AG20443 (cell line): ENCODE data around the gene PANX3.

Experiments
- DNase-seq: peaks from one replicate; pipeline ENCODE4 v3.0.0; 2012; ENCODE audit warnings: low spot score, mixed read lengths

The PANX3 gene

DNA sequence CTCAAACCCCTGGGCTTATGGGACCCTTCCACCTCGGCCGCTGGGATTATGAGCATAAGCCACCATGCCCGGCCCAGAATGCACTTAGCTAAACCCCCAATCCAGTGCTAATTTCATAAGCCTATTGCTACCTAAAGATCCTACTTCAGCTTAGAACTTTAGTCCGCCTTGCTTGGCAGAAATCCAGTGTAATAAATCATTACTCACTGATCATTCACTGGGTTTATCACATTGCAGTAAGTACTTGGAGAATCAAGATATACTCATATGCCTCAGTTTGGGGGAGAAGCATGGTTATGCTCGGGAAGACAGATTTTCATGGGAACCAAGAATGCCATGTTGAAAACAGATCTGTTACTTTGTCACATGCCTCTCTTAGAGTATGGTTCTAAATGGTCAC lies 7.6 kb downstream of the PANX3 start:
- no peak for DNase-seq

DNA sequence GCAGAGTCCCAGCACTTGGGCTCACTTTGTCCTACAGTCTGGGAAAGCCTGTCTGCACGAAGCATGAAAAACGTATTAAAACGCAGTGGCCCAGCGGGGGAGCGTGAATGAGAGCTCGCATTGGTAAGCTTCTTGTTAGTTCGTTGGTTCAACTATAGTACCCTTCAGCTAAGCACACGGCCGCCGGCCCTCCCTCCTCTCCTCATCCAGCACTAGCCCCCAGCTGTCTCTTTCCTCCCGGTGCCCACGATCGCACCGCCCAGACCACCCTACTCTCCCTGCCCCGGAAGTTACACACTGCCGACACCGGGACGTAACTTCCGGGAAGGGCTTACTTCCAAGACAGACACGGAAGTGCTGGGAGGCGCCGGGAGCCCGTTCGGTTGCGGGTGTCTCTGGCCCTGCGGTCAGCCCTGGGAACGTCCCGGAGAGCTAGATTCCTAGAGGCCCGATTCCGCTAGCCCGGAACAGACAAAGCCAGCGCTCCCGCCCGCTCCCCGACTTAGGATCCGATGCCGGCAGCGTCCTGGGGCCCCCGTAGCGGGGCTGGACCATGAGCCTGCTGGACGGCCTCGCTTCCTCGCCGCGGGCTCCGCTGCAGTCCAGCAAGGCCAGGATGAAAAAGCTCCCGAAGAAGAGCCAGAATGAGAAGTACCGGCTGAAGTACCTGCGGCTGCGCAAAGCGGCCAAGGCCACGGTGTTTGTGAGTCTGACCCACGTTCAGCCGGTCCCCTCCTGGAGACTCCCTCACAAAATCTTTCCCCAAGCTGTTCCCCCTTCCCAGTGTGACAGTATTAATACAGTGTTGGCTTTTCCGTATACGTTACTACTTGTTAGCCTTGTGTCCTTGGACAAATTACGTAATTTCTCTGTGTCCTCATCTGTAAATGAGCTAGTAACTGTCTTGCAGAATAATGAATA lies 11.6 kb downstream of the PANX3 start, which contains the start of gene TBRG1:
TBRG1 (plus strand) TSS at position 334 of the 921 bp plus-strand sequence; CDS start at position 554, 220 bp downstream.
- peak; percentile 95 for DNase-seq

DNA sequence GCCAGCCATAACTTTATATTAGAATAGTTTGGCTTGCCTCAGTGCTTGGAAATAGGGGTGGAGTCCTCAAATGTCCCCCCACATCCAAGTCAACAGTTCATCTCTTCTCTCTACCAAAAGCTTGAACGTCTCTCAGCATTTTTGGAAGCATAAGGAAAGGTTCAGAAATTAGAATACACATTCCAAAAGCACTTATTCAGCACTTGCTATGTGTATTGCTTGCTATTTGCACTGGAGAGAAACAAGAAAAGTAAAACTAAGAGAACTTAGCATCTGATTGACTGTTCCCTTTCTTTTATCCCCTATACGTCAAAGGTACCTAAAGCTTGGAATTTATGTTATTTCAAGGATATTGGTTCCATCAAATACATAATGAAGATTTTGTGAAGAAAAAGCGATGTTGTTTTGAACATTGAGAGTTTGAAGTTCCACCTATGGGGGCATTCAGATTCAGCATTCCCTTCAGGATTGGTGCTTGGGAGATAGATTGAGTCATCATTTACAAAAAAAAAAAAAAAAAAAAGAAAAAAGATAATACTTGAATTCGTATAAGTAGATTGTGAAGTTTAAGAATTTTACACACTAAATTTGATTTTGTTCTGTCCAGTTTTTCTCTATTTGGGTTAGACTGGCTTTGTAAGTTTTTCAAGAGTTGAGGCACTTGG lies 12.8 kb downstream of the PANX3 start:
- peak; percentile 33 for DNase-seq

DNA sequence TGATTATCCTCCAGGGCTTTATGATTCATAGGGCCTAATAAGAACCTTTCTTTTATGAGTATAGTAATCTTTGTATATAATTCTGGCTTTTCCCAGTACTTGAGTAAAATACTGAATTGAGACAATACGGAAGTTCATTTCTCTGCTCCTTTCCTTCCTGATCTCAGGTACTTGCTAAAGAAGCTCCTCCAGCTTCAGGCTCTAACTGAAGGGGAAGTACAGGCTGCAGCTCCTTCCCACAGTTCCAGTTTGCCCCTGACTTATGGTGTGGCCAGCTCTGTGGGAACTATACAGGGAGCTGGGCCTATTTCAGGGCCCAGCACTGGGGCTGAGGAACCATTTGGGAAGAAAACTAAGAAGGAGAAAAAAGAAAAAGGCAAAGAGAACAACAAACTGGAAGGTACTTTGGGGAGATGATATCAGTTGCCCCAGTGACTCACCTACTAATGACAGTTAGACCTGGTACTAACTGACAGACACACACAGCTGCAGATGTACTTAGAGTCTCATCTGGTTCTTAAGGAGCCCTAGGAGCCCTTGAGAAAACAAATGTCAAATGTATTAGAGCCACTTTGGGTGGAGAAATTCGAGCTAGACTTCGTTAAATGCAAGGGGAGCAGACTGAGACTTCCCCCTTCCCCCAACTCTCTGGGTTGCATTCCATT lies 14.4 kb downstream of the PANX3 start:
- DNase-seq = no peak

DNA sequence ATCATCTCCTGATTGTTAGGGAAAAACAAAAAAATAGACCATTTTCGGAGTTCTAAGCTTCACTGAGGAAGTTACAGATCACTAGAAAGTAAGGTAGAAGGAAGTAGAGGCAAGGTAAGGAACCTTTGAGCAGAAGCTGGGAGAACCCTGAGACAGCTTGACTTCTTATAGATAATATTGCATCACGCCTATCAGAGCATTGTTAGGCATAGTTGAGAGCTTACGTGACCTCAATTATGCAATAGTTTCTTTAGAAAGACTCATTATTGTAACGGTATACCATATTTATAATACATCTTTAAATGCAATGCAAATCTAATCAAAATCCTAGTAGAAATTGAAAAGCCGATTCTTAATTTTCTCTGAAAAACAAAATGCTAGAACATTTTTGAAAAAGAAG lies 16.3 kb downstream of the PANX3 start:
- no peak for DNase-seq

DNA sequence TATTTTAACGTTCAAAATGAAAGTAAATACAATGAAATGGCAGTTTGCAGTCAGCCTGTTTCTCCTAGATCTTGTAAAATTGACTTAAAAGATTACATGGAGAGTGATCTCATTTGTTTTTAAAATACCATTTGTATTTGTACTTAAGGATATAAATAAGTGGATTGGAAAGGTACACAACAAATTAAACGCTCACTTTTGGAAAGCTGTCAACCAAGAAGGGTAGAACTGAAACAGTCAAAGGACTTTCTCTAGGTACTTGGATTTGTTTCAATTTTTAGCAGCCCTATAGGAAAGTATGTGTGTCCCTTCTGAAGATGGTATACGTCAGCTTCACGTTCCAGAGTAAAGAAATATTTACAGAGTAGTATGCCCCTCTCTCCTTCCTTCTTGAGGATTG lies 18.7 kb downstream of the PANX3 start:
- no peak for DNase-seq

DNA sequence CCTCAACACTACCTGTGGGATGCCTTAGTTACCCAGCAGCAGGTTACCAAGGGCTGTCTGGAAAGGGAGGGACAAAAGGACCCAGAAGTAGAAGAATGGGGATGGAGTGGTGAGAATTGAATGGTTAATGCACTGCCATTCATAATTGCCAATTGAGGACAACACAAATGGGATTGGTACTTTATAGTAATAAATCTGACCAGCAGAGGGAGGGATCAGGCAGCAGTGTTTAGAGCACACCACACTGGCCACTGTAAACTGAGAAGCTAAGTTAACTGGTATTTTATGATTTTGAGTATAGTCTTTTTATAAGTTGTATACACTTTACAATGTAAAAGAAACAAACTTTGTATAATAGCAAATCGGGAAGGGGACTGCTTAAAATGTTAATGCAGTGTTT lies 22.1 kb downstream of the PANX3 start:
- DNase-seq = peak; percentile 26

DNA sequence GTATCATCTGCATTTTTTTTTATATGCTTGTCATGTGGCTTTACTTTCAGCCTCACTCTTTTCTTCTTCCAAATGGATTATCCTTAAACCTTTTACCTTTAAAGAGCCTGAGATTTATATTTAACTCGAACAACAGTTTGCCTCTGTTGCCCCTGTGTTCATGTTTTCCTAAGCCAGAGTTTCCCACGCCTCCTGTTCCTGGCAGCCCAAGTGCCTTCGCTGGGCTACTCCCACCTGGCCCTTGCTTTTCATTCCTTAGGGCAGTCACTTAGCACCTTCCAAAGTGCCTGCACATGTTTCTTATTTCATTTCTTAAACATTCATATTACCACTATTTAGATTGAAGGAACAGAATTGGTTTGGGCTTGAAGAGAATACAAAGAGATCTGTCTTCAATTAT lies 24.7 kb downstream of the PANX3 start:
- no peak for DNase-seq

DNA sequence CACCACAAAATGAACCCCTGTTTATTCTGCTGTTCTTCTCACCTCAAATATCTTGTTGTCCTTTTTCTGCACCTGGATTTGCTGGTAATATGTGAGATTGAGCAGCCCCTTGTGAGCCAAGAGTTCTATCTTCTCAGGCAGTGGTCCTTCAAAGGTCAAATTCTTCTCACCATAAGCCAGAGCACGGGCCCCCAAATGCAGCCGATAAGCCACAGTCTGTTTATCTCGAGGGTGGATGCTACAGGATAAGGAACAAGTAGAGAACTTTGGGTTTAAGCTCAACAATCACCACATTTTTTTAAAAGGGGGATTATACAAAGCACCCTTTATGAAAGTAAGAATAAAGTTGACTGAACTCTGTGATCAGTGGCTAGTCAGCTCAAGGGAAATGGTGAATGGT lies 27.3 kb downstream of the PANX3 start:
- no peak for DNase-seq

DNA sequence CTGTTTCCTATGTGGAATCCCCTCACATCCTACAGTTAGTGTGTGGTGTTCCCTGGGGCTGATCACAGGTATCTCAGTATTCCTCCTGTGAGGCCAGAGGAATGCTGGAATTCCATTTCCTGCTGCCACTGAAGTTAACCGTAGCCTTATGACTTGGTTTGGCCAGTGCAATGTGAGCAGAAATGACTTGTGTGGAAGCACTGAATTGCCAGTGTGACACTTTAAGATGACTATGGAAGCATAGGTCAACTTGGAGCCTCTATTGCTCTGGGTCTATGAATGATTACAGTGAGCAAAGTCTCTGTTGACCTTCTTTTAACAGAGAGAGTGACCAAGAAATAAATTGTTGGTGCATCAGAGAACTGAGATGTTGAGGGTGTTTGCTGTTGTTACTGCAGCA lies 28.0 kb downstream of the PANX3 start:
- no peak for DNase-seq

DNA sequence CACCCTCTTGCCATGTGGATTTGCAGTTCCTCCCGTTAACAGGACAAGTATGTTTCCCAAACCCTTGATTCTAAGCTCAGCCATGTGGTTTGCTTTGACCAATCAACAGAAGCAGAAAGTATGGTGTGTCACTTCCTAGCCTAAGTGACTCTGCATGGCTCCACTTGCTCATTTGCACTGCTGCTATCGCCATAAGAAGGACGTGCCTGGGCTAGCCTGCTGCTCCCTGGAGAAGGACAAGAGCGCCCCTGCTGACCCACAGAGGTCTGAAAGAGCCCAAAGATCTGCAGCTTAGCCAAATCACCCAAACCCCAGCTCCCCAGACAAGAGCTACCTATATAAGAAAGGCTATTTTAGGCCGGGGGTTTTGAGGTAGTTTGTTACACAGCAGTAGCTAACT lies 29.4 kb downstream of the PANX3 start:
- DNase-seq = no peak

DNA sequence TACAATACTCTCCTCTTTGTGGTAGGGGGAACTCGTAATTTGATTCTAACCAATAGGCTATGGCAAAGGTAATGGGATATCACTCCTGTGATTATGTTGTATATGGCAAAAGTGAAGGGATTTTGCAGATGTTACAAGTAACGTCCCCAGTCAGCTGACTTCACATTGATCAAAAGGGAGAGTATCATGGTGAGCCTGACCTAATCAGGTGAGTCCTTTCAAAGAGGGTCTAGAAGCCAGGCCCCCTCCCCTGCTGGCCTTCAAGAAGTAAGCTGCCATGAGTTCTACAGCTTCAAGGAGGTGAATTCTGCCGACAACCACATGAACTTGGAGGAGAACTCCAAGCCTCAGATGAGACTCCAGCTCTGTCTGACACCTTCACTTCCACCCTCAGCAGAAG lies 31.4 kb downstream of the PANX3 start:
- no peak for DNase-seq

DNA sequence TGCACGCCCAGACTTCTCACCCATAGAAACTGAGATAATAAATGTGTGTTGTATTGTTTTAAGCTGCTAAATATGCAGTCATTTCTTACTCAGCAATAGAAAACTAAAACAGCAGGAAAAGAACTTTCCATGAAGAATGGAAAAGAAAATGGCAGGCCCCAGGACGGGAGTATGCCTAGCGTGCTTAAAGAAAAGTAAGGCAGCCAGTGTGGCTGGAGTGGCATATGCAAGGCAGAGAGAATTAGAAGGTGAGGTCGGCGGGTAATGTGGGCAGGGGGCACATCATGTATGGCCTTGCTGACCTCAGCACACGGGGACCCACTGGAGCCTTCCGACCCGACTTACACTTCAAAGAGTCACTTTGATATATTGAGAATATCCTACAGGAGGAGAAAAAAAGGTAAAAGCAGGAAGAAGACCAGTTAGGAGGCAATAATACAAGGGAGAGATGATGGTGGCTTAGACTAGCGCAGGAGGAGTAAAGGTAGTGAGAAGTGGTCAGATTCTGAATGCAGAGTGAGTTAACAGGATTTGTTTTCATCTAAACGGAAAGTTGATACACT lies 31.9 kb downstream of the PANX3 start:
- no peak for DNase-seq

DNA sequence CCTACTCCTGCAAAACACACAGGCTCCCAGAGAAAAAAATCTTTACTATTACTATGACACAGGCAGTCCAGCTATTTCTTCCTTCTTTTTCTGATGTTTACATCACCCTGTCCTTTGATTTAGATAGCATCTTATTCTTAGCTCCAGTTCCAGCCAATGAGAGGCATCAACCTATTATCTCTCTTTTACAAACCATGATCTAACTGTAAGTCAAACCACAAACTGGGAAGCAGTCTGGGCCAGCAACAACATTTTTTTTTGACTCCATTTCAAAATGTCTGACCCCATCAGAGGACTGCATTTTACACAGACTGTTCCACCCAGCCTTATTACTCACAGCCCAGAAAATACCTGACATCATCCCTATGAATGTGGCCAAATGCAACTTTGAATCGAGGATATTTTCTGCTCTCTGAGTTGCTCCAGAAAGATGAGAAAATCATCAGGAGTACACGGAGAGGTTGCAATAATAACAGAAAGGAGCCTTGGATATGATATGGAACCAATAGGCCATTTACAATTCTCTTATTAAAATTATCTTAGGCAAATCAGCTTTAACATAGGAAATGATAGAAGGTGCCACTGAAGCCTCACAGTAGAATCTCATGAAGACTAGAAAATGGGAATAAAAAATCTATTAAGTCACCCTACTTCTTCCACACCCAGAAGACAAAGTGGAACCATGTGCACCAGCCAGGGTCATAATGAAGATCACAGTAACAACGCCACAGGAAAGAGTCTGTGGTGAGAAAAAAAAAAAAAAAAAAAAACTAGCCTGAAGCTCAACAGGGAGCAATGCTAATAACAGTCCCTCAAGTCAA lies 32.6 kb downstream of the PANX3 start:
- DNase-seq = peak; percentile 79

DNA sequence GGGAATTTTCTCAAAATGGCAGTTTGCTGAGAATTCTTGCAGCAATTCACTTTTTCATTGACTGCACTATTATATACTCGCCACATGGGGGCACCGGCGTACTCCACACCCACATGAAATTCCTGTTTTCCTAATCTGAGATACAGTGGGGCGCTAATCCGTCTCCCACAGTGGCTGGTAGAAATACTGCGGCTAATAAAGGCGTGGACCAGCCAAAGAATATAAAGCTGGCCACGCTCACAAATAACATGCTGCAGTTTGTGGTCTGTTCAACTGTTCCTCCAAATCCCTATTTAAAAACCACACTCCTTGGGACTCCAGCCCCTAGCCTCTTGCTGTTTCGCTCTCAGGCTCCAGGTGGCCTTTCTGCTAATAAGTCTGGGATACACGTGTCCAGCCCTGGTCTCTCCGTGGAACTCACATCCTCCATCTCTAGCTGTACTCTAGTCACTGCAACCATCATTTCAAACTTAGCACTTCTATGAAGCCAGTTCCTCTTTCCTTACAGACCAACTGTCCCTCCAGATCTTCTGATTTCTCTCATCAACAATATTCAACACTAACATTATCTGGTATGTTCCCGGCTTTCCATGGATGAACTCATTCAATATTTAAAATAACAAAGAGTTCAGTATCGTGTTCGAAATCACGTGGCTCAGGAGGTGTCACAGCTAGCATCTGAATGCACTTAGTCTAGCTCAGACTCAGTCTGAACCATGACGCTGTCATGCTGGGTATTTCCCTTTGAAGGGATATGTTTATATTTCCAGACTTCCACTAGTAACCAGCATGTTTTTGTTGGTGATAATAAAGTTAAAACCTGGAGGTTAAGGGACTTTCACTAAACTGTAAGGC lies 33.4 kb downstream of the PANX3 start:
- peak; percentile 76 for DNase-seq

DNA sequence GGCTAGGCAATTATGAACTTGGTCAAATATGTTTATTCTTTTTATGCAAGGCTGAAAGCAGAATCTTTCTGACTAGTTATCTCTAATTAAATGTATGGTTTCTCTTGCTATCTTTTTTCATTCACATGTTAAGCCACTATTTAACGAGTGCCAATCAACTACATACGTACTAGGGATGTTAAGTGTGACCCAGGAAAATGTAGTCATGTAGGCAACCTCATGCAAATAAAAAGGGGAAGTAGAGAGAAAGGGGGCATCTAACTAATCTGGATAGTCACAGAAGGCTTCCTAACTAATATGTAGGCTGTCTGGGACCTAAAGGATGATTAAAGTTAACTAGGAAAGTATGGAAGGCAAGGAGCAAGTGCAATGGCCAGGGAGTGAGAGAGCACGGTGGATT lies 34.9 kb downstream of the PANX3 start:
- no peak for DNase-seq

DNA sequence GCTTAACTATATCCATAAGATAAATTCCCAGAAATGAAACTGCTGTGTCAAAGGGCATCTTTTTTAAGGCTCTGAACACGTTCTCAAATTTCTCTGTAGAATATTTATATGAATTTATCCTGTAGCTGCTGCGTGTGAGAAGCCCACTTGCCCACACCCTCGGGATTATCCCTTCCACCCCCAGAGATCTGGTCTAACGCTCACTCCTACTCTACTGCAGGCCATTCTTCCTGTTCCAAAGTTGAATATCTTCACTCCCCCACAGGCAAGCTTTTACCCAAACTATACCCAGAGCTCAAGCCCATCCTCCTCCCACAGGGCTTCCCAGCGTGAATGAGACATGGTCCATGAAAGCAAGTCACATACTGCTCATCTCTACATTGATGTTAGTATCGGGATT lies 37.4 kb downstream of the PANX3 start:
- DNase-seq = no peak

DNA sequence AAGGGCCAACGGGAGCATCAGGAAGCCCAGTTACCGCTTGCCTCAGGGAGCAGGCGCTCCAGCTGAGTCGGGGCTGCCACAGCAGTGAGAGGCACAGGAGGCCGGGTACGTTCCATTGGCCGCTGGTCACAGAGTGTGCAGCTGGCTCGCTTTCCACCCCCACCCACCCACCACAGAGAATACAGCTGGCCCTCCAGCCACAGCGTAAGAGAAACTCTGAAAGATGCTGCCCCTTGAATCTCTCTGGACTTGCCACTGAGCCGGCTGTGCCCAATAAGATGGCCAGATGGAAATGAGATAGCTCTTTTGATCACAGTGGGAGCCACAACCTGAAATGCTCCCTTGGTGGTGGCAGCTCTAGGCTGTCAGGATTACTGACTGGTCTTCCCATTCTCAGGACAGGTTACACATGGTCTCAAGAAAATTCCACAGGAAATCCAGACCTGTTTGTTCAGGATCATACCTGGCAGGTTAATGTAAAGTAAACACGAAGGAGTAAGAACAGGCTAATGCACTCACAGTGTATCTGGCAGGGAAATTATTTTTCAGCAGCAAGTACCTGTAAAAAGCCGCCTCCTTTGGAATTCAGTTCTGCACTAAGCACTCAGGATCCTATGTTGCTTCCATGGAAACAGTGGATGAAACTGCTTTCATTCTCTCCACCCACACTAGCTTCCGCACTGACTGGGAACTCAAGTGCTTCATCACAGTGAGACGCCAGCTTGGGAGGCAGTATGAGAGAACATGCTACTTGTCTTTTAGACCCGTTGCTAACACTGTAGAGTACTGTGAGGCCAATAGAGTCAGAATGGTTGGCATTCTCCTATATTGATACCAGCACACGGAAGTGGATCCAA lies 45.8 kb downstream of the PANX3 start:
- no peak for DNase-seq

DNA sequence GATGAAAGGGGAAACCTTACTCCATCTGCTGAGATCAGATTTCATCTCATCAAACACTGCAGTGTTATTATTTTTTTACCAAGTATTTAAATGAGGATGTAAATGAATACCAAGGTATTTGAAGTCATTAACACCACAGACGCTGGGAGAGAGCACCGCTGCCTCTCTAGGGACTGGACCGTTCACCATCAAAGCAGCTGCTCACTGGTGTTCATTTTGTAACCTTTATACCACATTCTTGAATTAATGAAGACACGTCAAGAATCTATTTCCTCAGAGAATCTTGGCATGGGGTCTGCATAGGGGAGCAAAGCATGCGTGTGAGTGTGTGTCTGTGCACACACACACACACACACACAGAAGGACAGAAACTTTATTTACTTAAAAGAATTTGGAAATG lies 46.7 kb downstream of the PANX3 start:
- no peak for DNase-seq

DNA sequence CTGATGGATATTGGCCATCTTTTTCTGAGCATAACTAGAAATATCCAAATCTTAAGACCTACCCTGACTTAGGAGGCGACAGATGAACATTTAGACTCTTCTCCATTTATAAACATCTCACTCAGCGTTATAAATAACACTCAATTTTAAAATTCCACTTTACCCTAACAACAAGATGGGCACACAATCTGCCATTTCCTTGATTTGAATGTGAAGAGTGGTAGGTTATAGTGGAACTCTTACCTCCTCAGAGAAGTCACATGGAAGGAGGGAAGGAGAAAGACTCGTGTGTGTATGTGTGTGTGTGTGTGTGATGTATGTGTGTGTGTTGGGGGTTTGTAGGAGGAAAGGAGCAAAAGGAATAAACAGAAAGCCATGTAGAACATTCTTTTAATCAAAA lies 47.3 kb downstream of the PANX3 start:
- DNase-seq = no peak
